HCT116 (cell line): ENCODE results near the gene SYF2. TPM values are rescaled to one million over a fixed set of nuclear protein-coding genes. Genes with fewer than 3 reads are reported as not detected.

ENCODE experiments used
- ATAC-seq: fragments of 200-7000 bp; cut with Tn5 transposase; 2 replicates; pipeline ENCODE4 v1.9.1; 2020; ENCODE audit warnings: mild to moderate bottlenecking, moderate library complexity
- BruUV-seq: library from RNA; stranded (reverse); fragments of 400-500 nt; replicated peaks from 2 replicates; lab custom pipeline; 2021; lab: Mats Ljungman, UMichigan
- CTCF ChIA-PET: fragments of 300-600 bp; sonication (Branson Sonifier 250); formaldehyde crosslinking; loops from one replicate; lab custom pipeline; 2021; ENCODE audit warnings: antibody characterized with exemption; lab: Charles Lee
- POLR2A ChIA-PET: fragments of 300-600, 350-600 bp; sonication (Branson Sonifier 250); formaldehyde crosslinking; loops from one replicate; lab custom pipeline; 2021; ENCODE audit warnings: antibody characterized with exemption; lab: Charles Lee
- RAD21 ChIA-PET, 2 experiments: fragments of 300-600 bp; sonication (Branson Sonifier 250); formaldehyde crosslinking; loops; one replicate each; lab custom pipeline; 2023; ENCODE audit warnings: low total read pairs in 2 of 2; ENCODE audit not compliant: uncharacterized antibody in 2 of 2, unreplicated experiment in 2 of 2, low non-redundant PET in 1 of 2; lab: Charles Lee
- DNase-seq: peaks from one replicate; pipeline ENCODE4 v3.0.0-alpha.2; 2010; ENCODE audit warnings: low read depth, low spot score
- H2AFZ ChIP-seq: fragments of 200-600 bp; shearing (Covaris generic), sonication (generic); 2 replicates; pipeline ENCODE4 v1.6.1; 2017; ENCODE audit warnings: low read depth, mixed run types, mixed read lengths, antibody characterized with exemption, low read length; ENCODE audit not compliant: poor library complexity, severe bottlenecking
- H3K27ac ChIP-seq: 2 replicates; pipeline ENCODE4 v1.5.1; 2012; ENCODE audit warnings: low read depth, low read length
- H3K27me3 ChIP-seq: fragments of 200-600 bp; sonication (generic); 2 replicates; pipeline ENCODE4 v1.6.1; 2016; ENCODE audit warnings: mixed run types, low read length, mixed read lengths; ENCODE audit not compliant: insufficient read depth
- H3K36me3 ChIP-seq, 2 experiments: fragments of 200-500 bp in 1 of 2; fragments of 200-600 bp in 1 of 2; sonication (Bioruptor generic) in 1 of 2; sonication (generic) in 1 of 2; 2 replicates each; pipeline versions ENCODE4 v1.5.1 to v1.6.1; 2014 to 2016; ENCODE audit warnings: low read length in 2 of 2, inconsistent platforms in 1 of 2, mixed read lengths in 1 of 2, mixed run types in 1 of 2; ENCODE audit not compliant: insufficient read depth in 2 of 2, control insufficient read depth in 1 of 2
- H3K4me1 ChIP-seq, 2 experiments: fragments of 200-600 bp in 1 of 2; sonication (generic) in 1 of 2; 2 replicates each; pipeline versions ENCODE4 v1.5.1 to v1.6.1; 2012 to 2017; ENCODE audit warnings: low read length in 2 of 2, inconsistent platforms in 1 of 2, mild to moderate bottlenecking in 1 of 2, mixed read lengths in 1 of 2, mixed run types in 1 of 2, moderate library complexity in 1 of 2; ENCODE audit not compliant: insufficient read depth in 2 of 2, control insufficient read depth in 1 of 2
- H3K4me2 ChIP-seq: fragments of 200-600 bp; sonication (generic); 2 replicates; pipeline ENCODE4 v1.6.1; 2017; ENCODE audit warnings: mixed run types, low read length, mixed read lengths
- H3K4me3 ChIP-seq, 2 experiments: fragments of 200-600 bp in 1 of 2; sonication (generic) in 1 of 2; replicated peaks in 1 of 2; 2 replicates each; pipeline ENCODE4 v1.5.1; 2011 to 2016; ENCODE audit warnings: low read length in 2 of 2, control low read depth in 1 of 2, low read depth in 1 of 2, mild to moderate bottlenecking in 1 of 2, mixed read lengths in 1 of 2, mixed run types in 1 of 2
- H3K79me2 ChIP-seq: fragments of 200-600 bp; sonication (generic); 2 replicates; pipeline ENCODE4 v1.6.1; 2017; ENCODE audit warnings: mild to moderate bottlenecking, mixed run types, low read length, moderate library complexity, mixed read lengths; ENCODE audit not compliant: insufficient read depth
- H3K9ac ChIP-seq: fragments of 200-600 bp; sonication (generic); 2 replicates; pipeline ENCODE4 v1.6.1; 2016; ENCODE audit warnings: low read length, mixed read lengths
- H3K9me2 ChIP-seq: fragments of 200-600 bp; sonication (generic), shearing (Covaris generic); 2 replicates; pipeline ENCODE4 v1.6.1; 2017; ENCODE audit warnings: mixed run types, mild to moderate bottlenecking, moderate library complexity; ENCODE audit not compliant: insufficient read depth
- H3K9me3 ChIP-seq, 2 experiments: fragments of 200-500 bp in 1 of 2; fragments of 200-600 bp in 1 of 2; sonication (Bioruptor generic) in 1 of 2; sonication (generic) in 1 of 2; 2 replicates each; pipeline ENCODE4 v1.6.1; 2014 to 2017; ENCODE audit warnings: low read length in 2 of 2, mixed read lengths in 2 of 2, inconsistent platforms in 1 of 2, low read depth in 1 of 2, mild to moderate bottlenecking in 1 of 2, mixed run types in 1 of 2, moderate library complexity in 1 of 2; ENCODE audit not compliant: control insufficient read depth in 1 of 2, insufficient read depth in 1 of 2
- H4K20me1 ChIP-seq: fragments of 200-600 bp; sonication (generic), shearing (Covaris generic); 2 replicates; pipeline ENCODE4 v1.6.1; 2017; ENCODE audit warnings: mixed run types, mild to moderate bottlenecking, moderate library complexity; ENCODE audit not compliant: insufficient read depth
- CBX3 ChIP-seq: IDR thresholded peaks from 2 replicates; pipeline ENCODE4 v1.6.1; 2012; ENCODE audit warnings: low read depth
- SP1 ChIP-seq: IDR thresholded peaks from 2 replicates; pipeline ENCODE4 v1.6.1; 2012; ENCODE audit warnings: low read depth
- TCF7L2 ChIP-seq: IDR thresholded peaks from 2 replicates; pipeline ENCODE4 v1.7.0; 2011; ENCODE audit warnings: borderline replicate concordance, inconsistent platforms; ENCODE audit not compliant: insufficient read depth, insufficient read length; ENCODE audit errors: extremely low read depth
- intact Hi-C: fragments of 100-400 bp; cut with micrococcal nuclease; formaldehyde crosslinking; loops from 2 replicates; pipeline ENCODE4 v1.10.0; 2022
- total RNA-seq: library from RNA; stranded (reverse); gene quantifications from one replicate; pipeline ENCODE4 v1.2.1, GENCODE V29; 2021; ENCODE audit not compliant: unreplicated experiment
- TF ChIP-seq, protein P1 (sequence below), 3 experiments: fragments of 200-600 bp in 1 of 3; sonication (generic) in 1 of 3; IDR thresholded peaks in 2 of 3; conservative IDR thresholded peaks in 1 of 3; 2 replicates each; pipeline ENCODE4 v1.5.1; 2012 to 2017; ENCODE audit warnings: low read depth in 2 of 3, low read length in 2 of 3, antibody characterized with exemption in 1 of 3, borderline replicate concordance in 1 of 3, control low read depth in 1 of 3, mild to moderate bottlenecking in 1 of 3, mixed read lengths in 1 of 3, mixed run types in 1 of 3, moderate library complexity in 1 of 3; ENCODE audit not compliant: insufficient read depth in 1 of 3
- TF ChIP-seq, protein P2 (sequence below): IDR thresholded peaks from 2 replicates; pipeline ENCODE4 v1.6.1; 2012

Gene SYF2
- total RNA-seq, 1 experiment from 2014 or later = 40.4 TPM

DNA sequence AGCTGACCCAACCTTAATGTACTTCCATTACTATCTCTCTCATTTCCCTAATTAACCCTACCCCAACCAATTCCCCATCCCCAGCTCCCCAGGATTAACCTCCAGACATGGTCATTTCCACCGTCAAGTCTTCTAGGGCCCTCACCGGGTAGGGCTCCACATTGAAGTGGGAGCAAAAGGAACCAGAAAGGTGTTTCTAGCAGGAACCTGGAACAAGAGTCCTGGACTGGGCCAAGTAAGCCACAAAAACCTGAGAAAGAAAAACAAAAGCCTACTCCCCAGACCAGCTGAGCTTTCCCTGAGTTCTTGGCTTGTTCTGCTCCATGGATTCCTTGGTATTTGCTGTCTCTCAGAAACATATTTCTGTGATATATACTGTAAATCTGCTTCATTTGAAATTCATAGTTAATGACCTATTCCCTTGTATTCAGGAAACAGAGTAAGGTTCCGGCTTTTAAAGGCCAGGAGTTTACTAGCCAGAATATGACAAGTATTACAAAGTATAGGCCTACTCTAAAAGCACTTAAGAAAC is 58.4 kb downstream of the SYF2 start:
- TF ChIP-seq, protein P1, sequence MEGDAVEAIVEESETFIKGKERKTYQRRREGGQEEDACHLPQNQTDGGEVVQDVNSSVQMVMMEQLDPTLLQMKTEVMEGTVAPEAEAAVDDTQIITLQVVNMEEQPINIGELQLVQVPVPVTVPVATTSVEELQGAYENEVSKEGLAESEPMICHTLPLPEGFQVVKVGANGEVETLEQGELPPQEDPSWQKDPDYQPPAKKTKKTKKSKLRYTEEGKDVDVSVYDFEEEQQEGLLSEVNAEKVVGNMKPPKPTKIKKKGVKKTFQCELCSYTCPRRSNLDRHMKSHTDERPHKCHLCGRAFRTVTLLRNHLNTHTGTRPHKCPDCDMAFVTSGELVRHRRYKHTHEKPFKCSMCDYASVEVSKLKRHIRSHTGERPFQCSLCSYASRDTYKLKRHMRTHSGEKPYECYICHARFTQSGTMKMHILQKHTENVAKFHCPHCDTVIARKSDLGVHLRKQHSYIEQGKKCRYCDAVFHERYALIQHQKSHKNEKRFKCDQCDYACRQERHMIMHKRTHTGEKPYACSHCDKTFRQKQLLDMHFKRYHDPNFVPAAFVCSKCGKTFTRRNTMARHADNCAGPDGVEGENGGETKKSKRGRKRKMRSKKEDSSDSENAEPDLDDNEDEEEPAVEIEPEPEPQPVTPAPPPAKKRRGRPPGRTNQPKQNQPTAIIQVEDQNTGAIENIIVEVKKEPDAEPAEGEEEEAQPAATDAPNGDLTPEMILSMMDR (IDR thresholded peaks at IDR 0.05 in 2 of 3, conservative IDR thresholded peaks at IDR 0.05 in 1 of 3; ENCODE audit: borderline replicate concordance in 1 of 3, insufficient read depth in 1 of 3, low read depth in 2 of 3, low read length in 2 of 3) = no peak
- TF ChIP-seq, protein P2, sequence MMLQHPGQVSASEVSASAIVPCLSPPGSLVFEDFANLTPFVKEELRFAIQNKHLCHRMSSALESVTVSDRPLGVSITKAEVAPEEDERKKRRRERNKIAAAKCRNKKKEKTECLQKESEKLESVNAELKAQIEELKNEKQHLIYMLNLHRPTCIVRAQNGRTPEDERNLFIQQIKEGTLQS = no peak
- no peak for TF ChIP-seq SP1
- TF ChIP-seq TCF7L2 = no peak
- TF ChIP-seq CBX3 = no peak
- no peak overlapping the region for H3K27ac ChIP-seq
- intact Hi-C loops = no loop called here
- no peak overlapping the region for H3K4me2 ChIP-seq
- H3K36me3 ChIP-seq = no peaks in the 10 kb centered on the region
- no peak overlapping the region for H3K4me3 ChIP-seq
- RAD21 ChIA-PET = no interaction called here
- H3K9ac ChIP-seq = no peak overlapping the region
- BruUV-seq = no TSS peak
- no peaks in the 10 kb centered on the region for H3K79me2 ChIP-seq
- H3K9me3 ChIP-seq = 0 out of 4 replicates have a peak, but pooled peaks cover 0 to 4% of the 10 kb centered on the region in 2 experiments
- CTCF ChIA-PET = no interaction called here
- ATAC-seq (no peak), DNase-seq (no peak)
- no peaks in the 10 kb centered on the region for H3K9me2 ChIP-seq
- peaks cover 3 to 7% of the 10 kb centered on the region in 2 experiments; a peak in 3 of 4 replicates for H3K4me1 ChIP-seq
- no peaks in the 10 kb centered on the region for H3K27me3 ChIP-seq
- POLR2A ChIA-PET = no interaction called here
- no peak overlapping the region for H2AFZ ChIP-seq
- H4K20me1 ChIP-seq = no peaks in the 10 kb centered on the region

Other genes with a start within 250 kb of the SYF2 start
- 82.9 TPM for gene RSRP1, start 15.0 kb upstream of the SYF2 start, total RNA-seq
- gene RHD, start 40.0 kb upstream of the SYF2 start, total RNA-seq = not detected
- 80.7 TPM for gene TMEM50A, start 105.8 kb upstream of the SYF2 start, total RNA-seq
- gene RHCE, start 188.3 kb upstream of the SYF2 start, total RNA-seq = 0.64 TPM
- gene MACO1, start 198.4 kb upstream of the SYF2 start, total RNA-seq = 9.8 TPM